Astrocyte (in vitro differentiated cells and primary cell): Measurements from ENCODE around the gene ARSJ. TPM values are rescaled to one million over a fixed set of nuclear protein-coding genes. Genes with fewer than 3 reads are reported as not detected.
A peak's percentile ranks its signal among the peaks of the same experiment; 100 is the strongest.

ENCODE experiments used
- DNase-seq: peaks from one replicate; pipeline ENCODE4 v3.0.0-alpha.2; 2010; ENCODE audit warnings: low read depth
- FAIRE-seq: peaks from 2 replicates; lab custom pipeline; 2011; peaks lifted over from hg19 to GRCh38; lab: Jason Lieb, UNC
- H2AFZ ChIP-seq: 2 replicates; pipeline ENCODE4 v1.6.0; 2012; ENCODE audit warnings: low read depth, low read length, inconsistent platforms
- H3K27ac ChIP-seq: 2 replicates; pipeline ENCODE4 v1.5.1; 2011; ENCODE audit warnings: low read depth, low read length, inconsistent platforms
- H3K27me3 ChIP-seq: 2 replicates; pipeline ENCODE4 v1.6.0; 2011; ENCODE audit warnings: low read length, inconsistent platforms; ENCODE audit not compliant: insufficient read depth
- H3K36me3 ChIP-seq: 2 replicates; pipeline ENCODE4 v1.5.1; 2011; ENCODE audit warnings: low read length, inconsistent platforms; ENCODE audit not compliant: insufficient read depth
- H3K4me1 ChIP-seq: 2 replicates; pipeline ENCODE4 v1.5.1; 2011; ENCODE audit warnings: low read length, inconsistent platforms; ENCODE audit not compliant: insufficient read depth
- H3K4me2 ChIP-seq: 2 replicates; pipeline ENCODE4 v1.6.0; 2012; ENCODE audit warnings: low read length, inconsistent platforms
- H3K4me3 ChIP-seq: 2 replicates; pipeline ENCODE4 v1.5.1; 2011; ENCODE audit warnings: low read depth, mild to moderate bottlenecking, low read length, inconsistent platforms; ENCODE audit not compliant: insufficient read depth
- H3K79me2 ChIP-seq: 2 replicates; pipeline ENCODE4 v1.6.0; 2012; ENCODE audit warnings: mild to moderate bottlenecking, low read length, inconsistent platforms; ENCODE audit not compliant: insufficient read depth
- H3K9ac ChIP-seq: 2 replicates; pipeline ENCODE4 v1.6.0; 2012; ENCODE audit warnings: mild to moderate bottlenecking, low read length, inconsistent platforms
- H3K9me3 ChIP-seq: 2 replicates; pipeline ENCODE4 v1.5.1; 2012; ENCODE audit warnings: low read depth, mild to moderate bottlenecking, low read length, inconsistent platforms; ENCODE audit not compliant: insufficient read depth
- H4K20me1 ChIP-seq: 2 replicates; pipeline ENCODE4 v1.6.0; 2012; ENCODE audit warnings: low read length, inconsistent platforms; ENCODE audit not compliant: insufficient read depth
- H3K27ac Mint-ChIP-seq: one replicate; pipeline ENCODE4 v1.8.0; 2021; ENCODE audit warnings: mild to moderate bottlenecking, mixed read lengths; ENCODE audit not compliant: unreplicated experiment
- H3K27me3 Mint-ChIP-seq: one replicate; pipeline ENCODE4 v1.8.0; 2021; ENCODE audit warnings: low read depth, mixed read lengths; ENCODE audit not compliant: unreplicated experiment
- H3K36me3 Mint-ChIP-seq: one replicate; pipeline ENCODE4 v1.8.0; 2021; ENCODE audit warnings: low read depth, mixed read lengths; ENCODE audit not compliant: unreplicated experiment
- H3K4me1 Mint-ChIP-seq: one replicate; pipeline ENCODE4 v1.8.0; 2021; ENCODE audit warnings: low read depth, mixed read lengths; ENCODE audit not compliant: unreplicated experiment
- H3K4me3 Mint-ChIP-seq: one replicate; pipeline ENCODE4 v1.8.0; 2021; ENCODE audit warnings: mild to moderate bottlenecking, moderate library complexity, mixed read lengths; ENCODE audit not compliant: unreplicated experiment
- H3K9me3 Mint-ChIP-seq: one replicate; pipeline ENCODE4 v1.8.0; 2021; ENCODE audit warnings: mild to moderate bottlenecking, mixed read lengths; ENCODE audit not compliant: unreplicated experiment
- EZH2 ChIP-seq: IDR thresholded peaks from 2 replicates; pipeline ENCODE4 v1.6.1; 2012; ENCODE audit warnings: mild to moderate bottlenecking, low read length, inconsistent platforms; ENCODE audit not compliant: insufficient read depth
- total RNA-seq: library from RNA; stranded (reverse); gene quantifications from 2 replicates; pipeline ENCODE4 v1.2.1, GENCODE V29; 2021
- TF ChIP-seq, protein P1 (sequence below): IDR thresholded peaks from 2 replicates; pipeline ENCODE4 v1.5.1; 2011; ENCODE audit warnings: low read depth, mild to moderate bottlenecking, inconsistent platforms, low read length, moderate library complexity; ENCODE audit not compliant: insufficient read depth

ARSJ gene
- total RNA-seq, 1 donor from 2014 or later, result 66.5 TPM

DNA sequence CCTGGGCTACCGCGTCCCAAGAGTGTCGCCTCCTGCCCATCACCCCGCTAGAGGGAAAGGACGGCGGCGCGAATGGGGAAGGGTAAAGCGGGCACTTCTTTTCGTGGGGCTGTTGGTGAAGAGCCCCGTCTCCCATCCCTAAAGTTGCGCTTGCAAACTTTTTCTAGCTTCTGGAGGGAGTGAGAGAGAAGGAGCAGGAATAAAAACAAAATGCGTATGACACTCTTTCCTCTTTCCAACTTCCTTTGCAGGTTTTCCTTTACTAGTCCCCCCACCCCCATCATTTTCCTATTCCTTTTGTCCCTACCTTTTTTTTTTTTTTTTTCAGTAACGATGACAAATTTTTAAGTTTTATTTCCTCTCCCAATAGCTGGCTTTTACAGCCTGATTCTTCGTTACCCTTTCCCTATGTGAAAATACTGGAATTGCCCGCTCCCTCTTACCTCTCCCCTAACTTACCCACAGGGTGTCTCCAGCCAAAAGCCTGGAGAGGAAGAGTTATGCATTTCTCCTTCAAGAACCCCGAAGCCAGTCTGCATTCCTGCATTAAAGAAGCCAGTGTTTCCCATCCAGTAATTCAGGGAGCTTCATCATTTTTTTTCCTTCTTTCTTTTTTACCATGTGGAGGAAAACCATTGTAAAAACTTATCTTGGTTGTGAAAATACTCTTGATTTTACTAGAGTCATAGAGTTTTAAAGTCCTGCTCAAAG is 613 bp upstream of the ARSJ start:
- H3K9me3 ChIP-seq, result no peaks in the 10 kb centered on the region
- H3K27ac ChIP-seq, result peak overlapping the region; percentile 91
- FAIRE-seq, result peak; percentile 13
- peak overlapping the region; percentile 76 for H2AFZ ChIP-seq
- Mint-ChIP-seq H3K27ac (peak overlapping the region; percentile 95), H3K4me3 (peak overlapping the region; percentile 99), H3K4me1 (peaks cover 29% of the 10 kb centered on the region), H3K36me3 (peaks cover 6% of the 10 kb centered on the region), H3K9me3 (peaks cover 1% of the 10 kb centered on the region), H3K27me3 (no peaks in the 10 kb centered on the region)
- H3K27me3 ChIP-seq, result no peaks in the 10 kb centered on the region
- H4K20me1 ChIP-seq, result peaks cover 33% of the 10 kb centered on the region
- peak overlapping the region; percentile 93 for H3K4me3 ChIP-seq
- H3K79me2 ChIP-seq, result peaks cover 62% of the 10 kb centered on the region
- H3K4me1 ChIP-seq, result no peaks in the 10 kb centered on the region
- H3K4me2 ChIP-seq, result peak overlapping the region; percentile 89
- peak; percentile 56 for DNase-seq
- TF ChIP-seq EZH2, result no peak
- TF ChIP-seq, protein P1, sequence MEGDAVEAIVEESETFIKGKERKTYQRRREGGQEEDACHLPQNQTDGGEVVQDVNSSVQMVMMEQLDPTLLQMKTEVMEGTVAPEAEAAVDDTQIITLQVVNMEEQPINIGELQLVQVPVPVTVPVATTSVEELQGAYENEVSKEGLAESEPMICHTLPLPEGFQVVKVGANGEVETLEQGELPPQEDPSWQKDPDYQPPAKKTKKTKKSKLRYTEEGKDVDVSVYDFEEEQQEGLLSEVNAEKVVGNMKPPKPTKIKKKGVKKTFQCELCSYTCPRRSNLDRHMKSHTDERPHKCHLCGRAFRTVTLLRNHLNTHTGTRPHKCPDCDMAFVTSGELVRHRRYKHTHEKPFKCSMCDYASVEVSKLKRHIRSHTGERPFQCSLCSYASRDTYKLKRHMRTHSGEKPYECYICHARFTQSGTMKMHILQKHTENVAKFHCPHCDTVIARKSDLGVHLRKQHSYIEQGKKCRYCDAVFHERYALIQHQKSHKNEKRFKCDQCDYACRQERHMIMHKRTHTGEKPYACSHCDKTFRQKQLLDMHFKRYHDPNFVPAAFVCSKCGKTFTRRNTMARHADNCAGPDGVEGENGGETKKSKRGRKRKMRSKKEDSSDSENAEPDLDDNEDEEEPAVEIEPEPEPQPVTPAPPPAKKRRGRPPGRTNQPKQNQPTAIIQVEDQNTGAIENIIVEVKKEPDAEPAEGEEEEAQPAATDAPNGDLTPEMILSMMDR, result no peak
- H3K9ac ChIP-seq, result peak overlapping the region; percentile 96
- no peaks in the 10 kb centered on the region for H3K36me3 ChIP-seq

DNA sequence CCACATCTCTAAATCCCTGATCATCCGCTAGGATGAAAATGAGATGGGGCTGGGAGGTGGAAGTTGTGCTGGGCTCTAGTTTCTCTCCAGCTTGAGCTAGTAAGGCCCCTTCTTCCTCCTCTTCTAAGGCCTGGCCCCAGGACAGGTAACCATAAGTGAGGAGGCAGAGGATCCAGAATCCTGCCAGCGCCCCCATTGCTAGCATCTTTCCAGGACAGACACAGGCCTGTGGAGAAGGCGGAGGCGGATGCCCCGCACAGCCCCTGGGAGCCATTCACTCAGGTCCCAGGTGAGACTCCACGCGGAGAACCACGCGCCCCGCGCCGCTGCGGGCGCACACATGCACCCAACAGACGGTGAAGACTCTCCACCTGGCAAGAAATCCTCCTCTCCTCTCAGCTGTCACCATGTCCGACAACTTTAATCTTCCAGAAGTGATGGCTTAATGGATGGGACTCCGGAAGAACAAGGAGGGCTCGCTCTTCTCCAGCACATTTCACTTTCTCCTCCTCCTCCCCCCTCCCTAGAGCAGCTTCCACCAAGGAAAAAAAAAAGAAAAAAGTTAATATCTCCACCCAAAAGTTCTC is 793 bp downstream of the ARSJ start:
- no peaks in the 10 kb centered on the region for H3K9me3 ChIP-seq
- DNase-seq (peak; percentile 29), FAIRE-seq (no peak)
- TF ChIP-seq, protein P1, result no peak
- TF ChIP-seq EZH2, result no peak
- peaks cover 76% of the 10 kb centered on the region for H3K79me2 ChIP-seq
- H2AFZ ChIP-seq, result peak overlapping the region; percentile 76
- H3K4me2 ChIP-seq, result peak overlapping the region; percentile 89
- no peaks in the 10 kb centered on the region for H3K27me3 Mint-ChIP-seq
- peak overlapping the region; percentile 96 for H3K9ac ChIP-seq
- H4K20me1 ChIP-seq, result peaks cover 46% of the 10 kb centered on the region
- H3K4me3 ChIP-seq, result peak overlapping the region; percentile 93
- peak overlapping the region; percentile 91 for H3K27ac ChIP-seq
- H3K4me1 ChIP-seq, result no peaks in the 10 kb centered on the region
- peaks cover 29% of the 10 kb centered on the region for H3K4me1 Mint-ChIP-seq
- peak overlapping the region; percentile 99 for H3K4me3 Mint-ChIP-seq
- peaks cover 6% of the 10 kb centered on the region for H3K36me3 Mint-ChIP-seq
- H3K27ac Mint-ChIP-seq, result peak overlapping the region; percentile 95
- H3K27me3 ChIP-seq, result no peaks in the 10 kb centered on the region
- H3K9me3 Mint-ChIP-seq, result peaks cover 1% of the 10 kb centered on the region
- H3K36me3 ChIP-seq, result no peaks in the 10 kb centered on the region
